Stimulated activated CD4-positive, alpha-beta T cell treated with anti-CD3 and anti-CD28 coated beads, TNF-alpha, amount 100 ng/mL, for 1 hour (primary cell): Measurements from ENCODE around the gene ZNF674.
A peak's percentile ranks its signal among the peaks of the same experiment; 100 is the strongest.

Source experiments
- DNase-seq, 3 donors: peaks; one replicate each; pipeline ENCODE4 v3.0.0-alpha.2; 2020; ENCODE audit warnings: low read depth in 3 of 3, low spot score in 1 of 3

Gene ZNF674

GRCh38 chrX:46545111-46546005, at the start of gene ZNF674:
Gene ZNF674 (minus strand): TSS chrX:46545421. CDS start chrX:46542087, 3,334 bp downstream.
- DNase-seq, result peak; percentile 82 to 85 (median 83)

DNA sequence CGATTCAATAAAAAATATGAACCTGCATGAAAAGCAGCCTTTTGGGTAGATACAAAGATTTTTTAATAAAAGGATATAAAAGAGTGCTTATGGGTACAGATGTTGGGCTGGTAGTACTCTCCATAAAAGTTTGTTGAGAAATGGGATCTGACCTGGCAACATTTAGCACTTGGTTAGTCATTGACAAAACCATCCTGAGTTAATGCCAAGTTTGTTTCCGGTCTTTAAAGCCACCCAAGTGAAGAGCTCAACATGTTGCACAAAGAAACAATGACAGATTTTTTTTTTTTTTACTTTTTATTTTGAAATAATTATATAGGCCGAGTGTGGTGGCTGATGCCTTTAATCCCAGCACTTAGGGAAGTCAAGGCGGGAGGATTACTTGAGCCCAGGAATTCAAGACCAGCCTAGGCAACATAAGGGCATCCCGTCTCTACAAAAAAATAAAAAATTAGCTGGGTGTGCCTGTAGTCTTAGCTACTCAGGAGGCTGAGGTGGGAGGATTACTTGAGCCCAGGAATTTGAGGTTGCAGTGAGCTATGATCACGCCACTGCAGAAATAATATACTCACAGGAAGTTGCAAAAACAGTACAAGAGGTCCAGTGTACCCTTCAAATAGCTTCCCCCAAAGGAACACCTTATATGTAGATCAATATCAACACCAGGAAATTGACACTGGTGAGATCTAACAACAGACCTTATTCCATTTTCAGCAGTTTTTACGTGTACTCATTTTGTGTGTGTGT, 44.9 kb upstream of the ZNF674 start:
- DNase-seq, result no peak

DNA sequence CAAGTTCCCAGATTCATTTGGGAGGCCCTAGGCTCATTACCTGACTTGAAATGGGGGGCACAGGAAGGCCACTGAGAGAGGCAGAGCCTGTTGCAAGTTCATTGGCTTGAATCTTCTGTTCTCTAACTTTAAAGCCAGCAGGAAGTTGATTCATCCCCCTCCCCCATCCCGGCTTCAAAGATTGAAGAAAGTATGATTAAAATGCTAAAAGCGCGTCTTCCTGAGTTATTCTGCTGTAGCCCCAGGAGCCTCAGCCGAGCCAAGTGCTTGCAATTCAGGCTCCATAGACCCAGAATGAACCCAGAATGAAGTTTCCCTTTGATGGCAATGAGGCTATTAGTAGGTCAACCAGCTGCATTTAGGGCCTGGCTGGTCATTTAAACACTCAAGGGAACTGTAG, 43.0 kb upstream of the ZNF674 start:
- no peak for DNase-seq

DNA sequence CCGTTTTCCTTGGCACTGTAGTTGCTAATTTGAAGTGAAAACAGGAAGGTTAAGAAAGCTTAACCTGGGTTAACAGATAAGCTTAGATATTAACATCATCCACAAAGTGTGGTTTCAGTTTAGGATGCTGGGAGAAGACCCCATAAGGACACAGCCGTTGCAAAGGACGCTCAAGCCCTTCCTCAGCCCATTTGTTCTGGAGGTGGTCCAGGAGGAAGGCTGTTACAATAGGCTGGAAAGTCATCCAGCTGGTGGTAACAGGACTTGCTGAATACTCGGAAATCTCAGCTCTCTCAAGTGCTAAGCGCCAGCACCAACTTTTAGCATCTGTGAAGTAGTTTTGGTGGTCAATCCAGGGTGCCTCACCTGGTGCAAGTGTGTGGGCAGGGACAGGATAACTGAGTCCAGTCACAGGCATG, 42.5 kb upstream of the ZNF674 start:
- DNase-seq, result no peak

GRCh38 chrX:46587158-46587557, 41.9 kb upstream of the ZNF674 start:
- no peak for DNase-seq

DNA sequence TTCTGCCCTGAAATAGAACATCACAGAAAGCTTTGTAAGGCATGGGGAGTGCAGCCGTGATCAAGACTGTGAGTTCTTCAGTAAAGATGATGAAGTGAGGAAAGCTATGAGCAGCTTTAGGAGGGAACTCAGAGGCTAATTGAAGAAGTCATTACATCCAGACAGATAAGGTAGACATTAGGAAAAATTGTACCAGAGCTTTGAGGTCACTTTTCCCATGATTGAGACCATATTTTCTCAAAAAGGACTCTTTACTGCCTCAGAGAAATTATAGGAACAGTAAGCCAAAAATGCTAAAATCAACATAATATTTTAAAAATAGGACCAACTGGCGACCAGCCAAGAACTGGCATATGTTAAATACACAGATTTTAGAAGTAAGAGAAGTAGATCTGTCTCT, 39.5 kb upstream of the ZNF674 start:
- no peak for DNase-seq

- DNase-seq, result no peak
Observed at GRCh38 chrX:46582966-46583365, 37.7 kb upstream of the ZNF674 start.

- DNase-seq, result no peak
Observed at GRCh38 chrX:46582325-46582724, 37.1 kb upstream of the ZNF674 start.

DNA sequence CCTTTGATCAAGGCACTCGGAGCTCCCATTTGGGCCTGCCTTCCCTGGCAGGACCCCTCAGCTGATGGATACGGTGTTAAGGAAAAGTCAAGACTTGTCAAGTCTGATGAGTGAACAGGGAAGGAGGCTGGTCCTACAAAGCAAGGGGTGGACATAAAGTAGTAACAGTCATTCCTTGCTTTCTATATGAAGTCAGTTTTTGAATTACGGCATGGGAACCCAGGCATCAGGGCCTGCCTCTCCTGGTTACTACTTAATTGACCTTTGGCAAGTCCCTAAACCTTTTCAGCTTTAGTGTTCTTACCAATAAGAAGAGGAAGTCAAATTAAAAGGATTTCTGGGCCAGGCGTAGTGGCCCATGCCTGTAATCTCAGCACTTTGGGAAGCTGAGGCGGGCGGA, 35.4 kb upstream of the ZNF674 start:
- DNase-seq, result no peak

DNA sequence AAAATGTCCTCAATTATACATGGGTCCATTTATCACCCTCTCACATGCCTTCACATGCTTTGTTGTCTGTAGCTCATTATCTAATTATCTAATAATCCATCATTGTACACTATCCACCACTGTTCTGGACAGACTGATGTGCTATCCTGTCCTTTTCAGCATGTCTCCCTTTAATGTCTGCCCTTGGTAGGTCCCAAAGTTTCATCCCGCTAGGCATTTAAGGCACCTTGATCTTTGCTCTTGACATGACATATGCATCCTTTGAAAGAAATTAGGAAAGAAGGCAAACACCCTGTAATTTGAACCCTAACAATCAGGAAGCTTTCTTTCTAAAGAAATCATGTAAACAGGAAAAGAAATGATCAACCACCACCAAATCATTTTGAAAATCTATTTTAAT, 34.0 kb upstream of the ZNF674 start:
- DNase-seq, result no peak

GRCh38 chrX:46577221-46578005, 32.2 kb upstream of the ZNF674 start:
- DNase-seq, result no peak

GRCh38 chrX:46576458-46576857, 31.2 kb upstream of the ZNF674 start:
- DNase-seq, result no peak

- no peak for DNase-seq
Observed at GRCh38 chrX:46575991-46576392, 30.8 kb upstream of the ZNF674 start.

GRCh38 chrX:46575586-46575985, 30.4 kb upstream of the ZNF674 start:
- DNase-seq, result no peak

- peak in 1 of 3 donors; percentile 24 for DNase-seq
Observed at GRCh38 chrX:46574774-46575381, 29.7 kb upstream of the ZNF674 start.

DNA sequence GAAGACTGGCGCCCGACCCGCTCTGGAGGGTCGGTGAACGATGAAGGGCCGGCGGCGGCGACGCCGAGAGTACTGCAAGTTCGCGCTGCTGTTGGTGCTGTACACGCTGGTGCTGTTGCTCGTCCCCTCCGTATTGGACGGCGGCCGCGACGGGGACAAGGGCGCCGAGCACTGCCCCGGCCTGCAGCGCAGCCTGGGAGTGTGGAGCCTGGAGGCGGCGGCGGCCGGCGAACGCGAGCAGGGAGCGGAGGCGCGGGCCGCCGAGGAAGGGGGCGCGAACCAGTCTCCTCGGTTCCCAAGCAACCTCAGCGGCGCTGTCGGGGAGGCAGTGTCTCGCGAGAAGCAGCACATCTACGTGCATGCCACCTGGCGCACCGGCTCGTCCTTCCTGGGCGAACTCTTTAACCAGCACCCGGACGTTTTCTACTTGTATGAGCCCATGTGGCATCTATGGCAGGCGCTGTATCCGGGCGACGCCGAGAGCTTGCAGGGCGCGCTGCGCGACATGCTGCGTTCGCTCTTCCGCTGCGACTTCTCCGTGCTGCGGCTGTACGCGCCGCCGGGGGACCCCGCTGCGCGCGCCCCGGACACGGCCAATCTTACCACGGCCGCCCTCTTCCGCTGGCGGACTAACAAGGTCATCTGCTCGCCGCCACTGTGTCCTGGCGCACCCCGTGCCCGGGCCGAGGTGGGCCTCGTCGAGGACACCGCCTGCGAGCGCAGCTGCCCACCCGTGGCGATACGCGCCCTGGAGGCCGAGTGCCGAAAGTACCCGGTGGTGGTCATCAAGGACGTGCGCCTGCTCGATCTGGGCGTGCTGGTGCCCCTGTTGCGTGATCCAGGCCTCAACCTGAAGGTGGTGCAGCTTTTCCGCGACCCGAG, 28.9 kb upstream of the ZNF674 start:
- DNase-seq, result peak in 1 of 3 donors; percentile 45

- DNase-seq, result peak in 2 of 3 donors; percentile 18 to 42
Observed at GRCh38 chrX:46573331-46573891, 28.2 kb upstream of the ZNF674 start, which contains the start of gene CHST7. Gene CHST7 (plus strand): TSS chrX:46573765. CDS start chrX:46573932, 167 bp downstream.

DNA sequence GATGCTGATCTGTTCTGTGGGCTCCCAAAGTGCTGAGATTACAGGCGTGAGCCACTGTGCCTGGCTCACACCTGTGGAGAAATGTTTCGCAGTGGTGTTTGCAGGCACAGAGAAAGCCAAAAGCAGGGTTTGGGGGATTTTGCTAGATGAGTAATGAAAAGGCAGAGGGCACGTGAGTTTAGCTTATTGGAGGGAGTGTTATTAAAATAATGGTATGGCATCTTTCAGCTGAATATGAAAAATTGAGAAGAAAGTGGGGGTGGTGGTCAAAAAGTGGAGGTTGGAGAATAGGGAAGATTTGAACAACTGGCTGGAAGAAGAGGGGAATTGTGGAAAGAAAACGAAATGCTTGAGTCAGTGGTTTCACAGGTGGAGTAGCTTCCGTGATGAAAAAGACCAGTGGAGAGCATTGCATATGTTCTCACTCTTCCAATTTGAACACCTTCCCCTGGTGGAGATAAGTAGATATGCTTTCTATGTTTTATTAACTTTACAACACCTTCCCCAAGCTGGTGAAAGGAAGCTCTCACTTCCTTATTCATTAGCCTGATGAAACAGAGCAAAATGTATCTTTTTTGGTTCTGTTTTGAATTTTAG, 27.2 kb upstream of the ZNF674 start:
- DNase-seq, result no peak
